Stimulated activated CD4-positive, alpha-beta T cell treated with anti-CD3 and anti-CD28 coated beads, Interleukin-4, amount 100 ng/mL, for 48 hours (primary cell): ENCODE data around the gene CHRNA5.
A peak's percentile ranks its signal among the peaks of the same experiment; 100 is the strongest.

ENCODE experiments used
- DNase-seq, 2 donors: peaks; one replicate each; pipeline ENCODE4 v3.0.0-alpha.2; 2020; ENCODE audit warnings: low read depth in 2 of 2

The CHRNA5 gene

DNA sequence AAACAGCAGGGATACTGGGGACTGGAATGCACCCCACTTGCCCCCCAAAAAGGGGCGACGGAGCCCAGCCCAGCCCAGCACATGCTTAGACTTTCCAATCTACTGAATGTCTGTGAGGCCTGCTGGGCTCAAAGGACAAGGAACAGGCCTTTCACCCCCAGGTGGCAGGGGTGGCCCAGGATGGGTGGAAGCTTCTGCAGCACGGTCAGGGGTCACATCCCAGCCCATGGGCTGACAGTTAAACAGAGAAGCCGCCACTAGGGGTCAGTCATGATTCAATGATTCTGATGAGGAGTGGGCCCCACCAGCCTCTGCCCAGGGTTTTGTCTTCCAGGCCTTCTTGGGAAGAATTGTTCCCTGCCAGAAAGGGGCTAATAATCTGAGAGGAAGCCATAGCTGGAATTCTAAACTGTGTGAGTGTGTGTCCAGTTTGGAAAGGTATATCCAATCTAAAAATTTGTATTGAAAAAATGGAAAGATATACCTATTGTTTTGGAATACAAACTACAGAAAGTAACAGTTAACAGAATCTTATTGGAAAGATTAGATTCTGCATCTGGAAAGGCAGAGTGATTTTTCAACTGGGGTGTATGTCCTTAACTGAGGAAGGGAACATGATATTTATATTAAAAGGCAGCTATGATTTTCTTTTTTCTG, 73.5 kb downstream of the CHRNA5 start:
- DNase-seq: peak; percentile 36 to 62

DNA sequence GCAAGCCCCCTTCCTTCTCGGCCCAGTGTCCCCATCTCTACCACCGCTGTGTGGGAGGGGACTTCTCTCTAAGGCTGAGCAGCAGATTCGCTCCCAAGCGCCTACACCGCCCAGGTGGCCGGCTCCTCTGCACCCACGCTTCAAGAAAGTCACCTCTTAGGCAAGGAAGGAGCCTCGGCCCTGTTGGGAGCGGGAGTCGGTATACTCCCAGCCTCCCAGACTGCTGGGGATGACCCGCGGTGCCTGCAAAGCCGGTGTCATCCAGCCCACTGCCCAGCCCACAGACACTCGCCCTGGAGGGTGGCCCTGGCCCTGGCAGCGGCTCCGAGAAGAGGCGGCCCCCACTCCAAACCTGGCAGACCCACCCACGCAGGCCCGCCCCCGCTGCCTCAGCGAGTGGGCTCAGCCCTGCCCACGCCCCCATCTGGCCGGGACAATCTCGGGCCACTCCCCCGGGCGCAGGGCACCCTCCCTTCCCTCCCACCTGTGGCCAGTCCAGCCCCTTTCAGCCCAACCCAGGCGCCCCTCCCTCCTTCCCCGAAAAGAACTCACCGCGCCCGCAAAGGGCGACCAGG, 75.3 kb downstream of the CHRNA5 start:
- DNase-seq: no peak

DNA sequence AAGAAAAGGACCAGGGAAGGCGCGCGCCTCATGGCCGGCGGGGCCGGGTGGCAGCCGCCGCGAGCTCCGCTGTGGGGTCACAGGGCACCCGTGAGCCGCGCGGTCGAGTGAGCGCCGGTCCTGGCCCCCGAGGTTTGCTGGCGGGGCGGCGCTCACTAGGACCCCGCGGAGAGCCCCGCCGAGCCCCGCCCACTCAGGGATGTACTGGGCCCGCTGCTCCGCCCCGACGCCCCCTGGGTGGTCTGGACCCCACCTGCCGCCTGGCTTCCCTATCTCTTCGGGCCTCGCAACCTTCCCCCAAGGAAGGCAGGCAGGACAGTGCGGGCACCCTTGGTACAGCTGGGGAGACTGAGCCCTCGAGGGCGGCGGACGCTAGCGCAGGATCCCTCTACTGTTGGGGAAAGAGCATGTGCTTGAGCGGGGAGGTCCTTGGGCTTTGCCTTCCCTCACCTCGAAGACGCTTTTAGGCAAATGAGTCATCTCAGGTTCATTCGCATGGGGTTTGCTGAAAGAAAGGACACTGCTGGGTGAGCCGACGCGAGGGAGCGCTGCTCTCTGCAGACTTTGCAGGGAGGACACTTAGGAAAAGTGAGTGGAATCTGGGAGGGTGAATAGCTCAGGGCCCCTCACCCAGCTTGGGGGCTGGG, 75.9 kb downstream of the CHRNA5 start, which contains the start of gene CHRNB4:
Gene CHRNB4 (minus strand): TSS at position 109 of the 647 bp plus-strand sequence. CDS start 77 bp downstream, at position 32.
- no peak for DNase-seq

DNA sequence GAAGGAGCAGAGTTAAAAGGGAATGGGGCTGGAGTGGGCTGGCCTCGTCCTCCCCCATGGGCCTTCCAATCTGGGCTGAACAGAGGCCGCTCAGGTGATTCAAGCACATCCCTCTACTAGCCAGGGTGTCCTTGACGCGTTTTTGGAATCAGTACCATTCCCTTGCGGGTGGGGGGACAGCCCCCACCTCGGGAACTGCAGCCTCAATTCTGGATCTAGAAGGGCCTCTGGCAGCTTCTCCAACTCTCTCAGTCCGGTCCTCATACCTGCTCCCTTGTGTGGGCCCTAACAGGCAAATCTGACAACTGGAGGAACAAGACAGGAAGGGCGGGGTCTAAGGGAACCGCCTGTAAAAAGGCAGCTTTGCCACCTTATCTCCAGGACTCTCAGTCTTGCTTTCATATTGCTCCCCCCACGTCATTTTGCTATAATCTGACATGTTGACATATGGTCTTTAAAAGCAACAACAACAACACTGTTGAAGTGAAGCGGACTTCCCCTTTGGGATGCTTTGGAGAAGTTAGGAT, 76.5 kb downstream of the CHRNA5 start:
- DNase-seq: no peak

DNA sequence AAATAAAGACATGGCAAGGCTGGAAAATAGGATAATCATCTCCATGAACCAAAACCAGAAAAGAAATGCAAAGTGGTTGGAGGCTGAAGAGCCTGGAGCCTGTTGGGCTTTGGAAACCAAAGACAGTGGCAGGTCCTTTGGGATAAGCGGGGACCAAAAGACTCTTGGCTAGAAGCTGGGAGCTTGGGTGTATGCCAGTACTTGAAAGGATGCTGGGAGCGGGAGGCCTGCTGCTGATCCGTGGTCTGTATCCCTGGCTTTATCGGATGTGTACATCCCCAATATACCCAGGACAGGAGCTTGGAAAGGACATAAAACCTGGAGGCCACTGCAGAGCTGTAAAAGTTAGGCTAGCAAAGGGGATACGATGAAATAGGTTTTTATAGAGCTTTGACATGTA, 77.0 kb downstream of the CHRNA5 start:
- DNase-seq: no peak
